ENCODE measurements around the gene MBD3L1. TPM values are rescaled to one million over a fixed set of nuclear protein-coding genes. Genes with fewer than 3 reads are reported as not detected.

The MBD3L1 gene
- total and polyA plus RNA-seq, 12 donors, result not detected

DNA sequence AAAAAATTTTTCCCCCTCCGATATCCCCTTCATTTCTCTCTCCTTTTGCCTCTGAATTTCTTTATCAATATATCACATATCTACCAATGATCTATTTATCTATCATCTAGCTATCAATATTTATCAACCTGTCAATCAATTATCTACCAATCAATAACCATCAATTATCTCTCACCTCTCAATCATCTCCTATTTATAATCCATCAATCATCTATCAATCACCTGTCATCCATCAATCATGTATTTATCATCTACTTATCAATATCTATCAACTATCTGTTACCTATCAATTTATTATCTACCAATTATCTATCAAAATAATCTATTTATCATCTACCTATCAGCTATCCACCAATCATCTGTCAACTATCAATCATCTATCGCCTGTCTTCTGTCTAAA, 17.1 kb downstream of the MBD3L1 start:
- no peaks in the 10 kb centered on the region for H3K36me3 ChIP-seq
- ATAC-seq, result no peak
- H3K4me3 ChIP-seq, result no peak overlapping the region
- no peak overlapping the region for H3K27ac ChIP-seq
- no peaks in the 10 kb centered on the region for H3K4me1 ChIP-seq
- intact Hi-C loops (cut with DNase I), result no loop called here
- TF ChIP-seq, protein P1, sequence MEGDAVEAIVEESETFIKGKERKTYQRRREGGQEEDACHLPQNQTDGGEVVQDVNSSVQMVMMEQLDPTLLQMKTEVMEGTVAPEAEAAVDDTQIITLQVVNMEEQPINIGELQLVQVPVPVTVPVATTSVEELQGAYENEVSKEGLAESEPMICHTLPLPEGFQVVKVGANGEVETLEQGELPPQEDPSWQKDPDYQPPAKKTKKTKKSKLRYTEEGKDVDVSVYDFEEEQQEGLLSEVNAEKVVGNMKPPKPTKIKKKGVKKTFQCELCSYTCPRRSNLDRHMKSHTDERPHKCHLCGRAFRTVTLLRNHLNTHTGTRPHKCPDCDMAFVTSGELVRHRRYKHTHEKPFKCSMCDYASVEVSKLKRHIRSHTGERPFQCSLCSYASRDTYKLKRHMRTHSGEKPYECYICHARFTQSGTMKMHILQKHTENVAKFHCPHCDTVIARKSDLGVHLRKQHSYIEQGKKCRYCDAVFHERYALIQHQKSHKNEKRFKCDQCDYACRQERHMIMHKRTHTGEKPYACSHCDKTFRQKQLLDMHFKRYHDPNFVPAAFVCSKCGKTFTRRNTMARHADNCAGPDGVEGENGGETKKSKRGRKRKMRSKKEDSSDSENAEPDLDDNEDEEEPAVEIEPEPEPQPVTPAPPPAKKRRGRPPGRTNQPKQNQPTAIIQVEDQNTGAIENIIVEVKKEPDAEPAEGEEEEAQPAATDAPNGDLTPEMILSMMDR (IDR thresholded peaks at IDR 0.05), result no peak
- DNase-seq, result no peak
- peaks cover 0 to 31% (median 3%) of the 10 kb centered on the region in 11 donors for H3K9me3 ChIP-seq
- WGBS, 2 donors, result 93 to 98% methylated on average over 2 of the region's 2 CpGs
- peaks cover 0 to 15% (median 10%) of the 10 kb centered on the region in 7 donors for H3K27me3 ChIP-seq

DNA sequence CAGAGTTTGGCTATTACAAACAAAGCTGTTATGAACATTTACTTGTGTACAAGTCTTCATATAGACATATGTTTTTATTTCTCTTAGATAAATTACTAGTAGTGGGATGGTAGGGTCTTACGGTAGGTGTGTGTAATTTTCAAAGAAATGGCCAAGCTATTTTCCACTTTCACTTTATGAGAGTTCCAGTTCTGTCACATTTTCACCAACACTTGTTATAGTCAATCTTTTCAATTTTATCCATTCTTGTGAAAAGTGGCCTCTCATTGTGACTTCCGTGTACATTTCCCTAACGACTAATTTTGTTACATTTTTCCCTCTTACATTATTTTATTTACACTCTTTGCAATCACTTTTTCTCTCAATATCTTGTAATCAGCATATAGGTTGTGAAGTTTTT, 18.3 kb downstream of the MBD3L1 start:
- Histone ChIP-seq H3K4me1 (no peaks in the 10 kb centered on the region), H3K27me3 (peaks cover 0 to 22% (median 9%) of the 10 kb centered on the region in 7 donors), H3K4me3 (no peak overlapping the region), H3K9me3 (peaks cover 0 to 34% (median 3%) of the 10 kb centered on the region in 11 donors), H3K36me3 (no peaks in the 10 kb centered on the region), H3K27ac (no peak overlapping the region)
- ATAC-seq, result no peak
- WGBS, 2 donors, result 91 to 95% methylated on average over 3 of the region's 3 CpGs
- intact Hi-C loops (cut with DNase I), result no loop called here
- TF ChIP-seq, protein P1 (IDR thresholded peaks at IDR 0.05), result no peak
- no peak for DNase-seq

DNA sequence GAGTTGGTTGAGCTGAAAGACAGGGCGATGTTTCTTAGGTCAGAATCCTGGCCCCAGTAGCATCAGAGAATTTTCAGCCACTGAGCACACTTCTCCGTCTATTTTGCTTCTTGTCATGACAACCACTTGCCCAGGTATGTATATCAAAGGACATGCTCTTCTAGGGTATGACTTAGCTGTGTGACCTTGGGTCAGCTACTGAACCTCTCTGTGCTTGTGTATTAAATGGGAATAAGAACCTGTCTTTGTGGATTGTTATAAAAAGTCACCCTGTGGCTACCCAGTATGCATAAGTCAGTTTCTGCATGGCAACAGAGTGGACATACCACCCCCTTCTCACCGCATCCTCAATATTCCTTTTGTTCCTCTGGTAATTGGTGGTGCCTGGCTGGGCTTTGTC, 26.1 kb downstream of the MBD3L1 start:
- 77 to 84% methylated on average over 3 of the region's 3 CpGs for WGBS, 2 donors
- no peak for DNase-seq
- Histone ChIP-seq H3K9me3 (peaks cover 0 to 4% (median 0%) of the 10 kb centered on the region in 11 donors), H3K4me3 (no peak overlapping the region), H3K27me3 (peaks cover 0 to 47% (median 19%) of the 10 kb centered on the region in 7 donors), H3K4me1 (no peaks in the 10 kb centered on the region), H3K27ac (no peak overlapping the region), H3K36me3 (no peaks in the 10 kb centered on the region)
- intact Hi-C loops (cut with DNase I), result no loop called here
- ATAC-seq, result no peak
- TF ChIP-seq, protein P1 (IDR thresholded peaks at IDR 0.05), result no peak

DNA sequence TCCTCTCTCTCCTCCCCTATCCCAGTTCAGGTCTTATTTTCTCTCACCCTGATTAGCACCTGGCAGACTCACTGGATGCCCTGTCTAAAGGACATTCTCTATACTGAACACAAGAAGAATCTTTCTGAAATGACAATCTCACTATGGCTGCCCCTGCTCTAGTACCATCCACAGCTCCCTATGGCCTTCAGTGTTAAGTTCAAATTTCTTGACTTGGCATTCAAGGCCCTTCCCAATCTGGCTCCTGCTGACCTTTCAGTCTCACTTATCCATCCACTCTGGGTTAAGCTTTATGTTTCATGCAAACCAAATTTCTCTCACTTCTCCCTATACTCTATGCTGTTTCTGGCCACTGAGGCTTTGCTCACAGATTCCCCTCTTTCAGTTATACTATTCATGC, 34.2 kb downstream of the MBD3L1 start:
- no peak overlapping the region for H3K4me3 ChIP-seq
- peaks cover 0 to 22% (median 8%) of the 10 kb centered on the region in 7 donors for H3K27me3 ChIP-seq
- no peaks in the 10 kb centered on the region for H3K4me1 ChIP-seq
- no peaks in the 10 kb centered on the region for H3K9me3 ChIP-seq
- intact Hi-C loops (cut with DNase I), result no loop called here
- H3K27ac ChIP-seq, result no peak overlapping the region
- no peaks in the 10 kb centered on the region for H3K36me3 ChIP-seq
- no peak for DNase-seq
- no peak for ATAC-seq
- TF ChIP-seq, protein P1 (IDR thresholded peaks at IDR 0.05), result no peak
